Natural killer cell (primary cell): ENCODE data around the gene H1-8. TPM values are rescaled to one million over a fixed set of nuclear protein-coding genes. Genes with fewer than 3 reads are reported as not detected.

Experiments used
- ATAC-seq, 3 donors: fragments of 150-1000 bp in 2 of 3; fragments of 200-7000 bp in 1 of 3; cut with Tn5 transposase; 1 replicate in 1 of 3; 2 replicates in 2 of 3; pipeline ENCODE4 v1.10.0; 2021; ENCODE audit warnings: mild to moderate bottlenecking in 2 of 3, moderate library complexity in 2 of 3
- DNase-seq, 2 donors: peaks; one replicate each; pipeline versions ENCODE4 v3.0.0 to v3.0.0-alpha.2; 2013 to 2021; ENCODE audit warnings: mixed read lengths in 1 of 2
- H3K27ac ChIP-seq: one replicate; pipeline ENCODE4 v1.5.1; 2013; ENCODE audit warnings: mild to moderate bottlenecking, low read length
- H3K27me3 ChIP-seq: one replicate; pipeline ENCODE4 v1.6.1; 2013; ENCODE audit warnings: low read length; ENCODE audit not compliant: control insufficient read depth, insufficient read depth
- H3K36me3 ChIP-seq: one replicate; pipeline ENCODE4 v1.6.1; 2013; ENCODE audit warnings: low read length; ENCODE audit not compliant: control insufficient read depth, insufficient read depth
- H3K4me1 ChIP-seq: one replicate; pipeline ENCODE4 v1.6.1; 2013; ENCODE audit warnings: low read length; ENCODE audit not compliant: control insufficient read depth, insufficient read depth
- H3K4me3 ChIP-seq: one replicate; pipeline ENCODE4 v1.5.1; 2013; ENCODE audit warnings: low read length
- H3K9me3 ChIP-seq: one replicate; pipeline ENCODE4 v1.6.1; 2013; ENCODE audit warnings: low read length; ENCODE audit not compliant: control insufficient read depth, insufficient read depth
- H3K27ac Mint-ChIP-seq, 2 donors: one replicate each; pipeline ENCODE4 v1.8.0; 2022; ENCODE audit warnings: mild to moderate bottlenecking in 2 of 2, mixed read lengths in 2 of 2, moderate library complexity in 1 of 2
- H3K27me3 Mint-ChIP-seq, 2 donors: one replicate each; pipeline ENCODE4 v1.8.0; 2022; ENCODE audit warnings: low read depth in 2 of 2, mixed read lengths in 2 of 2
- H3K36me3 Mint-ChIP-seq: one replicate; pipeline ENCODE4 v1.8.0; 2022; ENCODE audit warnings: mixed read lengths
- H3K4me1 Mint-ChIP-seq, 2 donors: one replicate each; pipeline ENCODE4 v1.8.0; 2022; ENCODE audit warnings: mixed read lengths in 2 of 2
- H3K4me3 Mint-ChIP-seq: one replicate; pipeline ENCODE4 v1.8.0; 2022; ENCODE audit warnings: mild to moderate bottlenecking, moderate library complexity, mixed read lengths
- H3K9me3 Mint-ChIP-seq, 2 donors: one replicate each; pipeline ENCODE4 v1.8.0; 2022; ENCODE audit warnings: mixed read lengths in 2 of 2
- WGBS: methylation state at CpG from one replicate; pipeline ENCODE4 v1.1.7; 2013; ENCODE audit warnings: missing lambda C conversion rate; ENCODE audit not compliant: insufficient coverage; 5-methylcytosine and 5-hydroxymethylcytosine counted together
- intact Hi-C: fragments of 100-400 bp; cut with micrococcal nuclease; formaldehyde crosslinking; loops from one replicate; pipeline ENCODE4 v1.14.2; 2022
- total RNA-seq, 4 donors: library from RNA; stranded (reverse); fragments of 120-200 nt in 1 of 4; gene quantifications; one replicate each; pipeline versions ENCODE4 v1.2.3 to v1.2.4, GENCODE V29; 2013 to 2022
- TF ChIP-seq, protein P1 (sequence below): fragments of 200-600 bp; IDR thresholded peaks from one replicate; pipeline ENCODE4 v1.8.0; 2022; ENCODE audit warnings: antibody characterized with exemption

Gene H1-8
- total RNA-seq, 3 donors from 2014 or later (not counting 1 experiment from before 2014, with no cell fraction given) = not detected

GRCh38 chr3:129555153-129555550, 12.2 kb downstream of the H1-8 start:
- peaks cover 38 to 53% of the 10 kb centered on the region in 2 donors for H3K4me1 Mint-ChIP-seq

DNA sequence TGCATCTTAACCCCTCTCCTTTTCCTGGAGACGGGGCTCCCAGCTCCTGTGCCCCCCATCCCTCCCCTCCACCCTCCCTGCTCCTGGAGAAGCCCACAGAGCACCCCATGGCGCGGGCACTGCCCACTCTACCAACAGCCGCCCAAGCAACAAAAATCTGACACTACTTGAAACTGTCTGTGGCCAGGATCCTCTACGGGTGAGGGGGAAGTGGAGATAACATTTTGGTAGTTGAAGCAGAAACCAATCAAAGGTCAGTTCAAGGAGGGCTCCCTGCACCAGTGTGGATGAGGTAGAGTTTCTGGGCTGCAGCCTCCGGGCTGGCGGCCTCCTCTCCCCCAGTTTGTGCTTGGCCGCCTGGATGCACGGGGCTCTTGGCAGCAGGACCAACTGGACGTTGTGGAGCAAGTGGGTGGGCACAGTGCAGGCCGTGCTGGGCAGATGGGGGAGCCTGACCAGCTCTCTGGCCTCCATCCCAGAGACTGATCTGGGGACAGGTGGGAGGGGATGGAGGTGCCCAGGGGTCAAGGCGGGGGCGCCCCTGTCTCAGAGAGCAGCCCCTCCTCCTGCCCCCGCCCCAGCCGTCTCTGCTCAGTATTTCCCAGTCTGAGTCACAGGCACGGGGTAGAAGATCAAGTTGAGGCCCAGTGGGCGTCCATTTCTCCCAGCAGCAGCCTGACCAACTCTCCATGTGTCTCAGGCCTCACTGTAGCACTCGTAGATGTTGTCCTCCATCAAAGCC, 12.8 kb downstream of the H1-8 start:
- intact Hi-C loops = no loop called here
- TF ChIP-seq, protein P1, sequence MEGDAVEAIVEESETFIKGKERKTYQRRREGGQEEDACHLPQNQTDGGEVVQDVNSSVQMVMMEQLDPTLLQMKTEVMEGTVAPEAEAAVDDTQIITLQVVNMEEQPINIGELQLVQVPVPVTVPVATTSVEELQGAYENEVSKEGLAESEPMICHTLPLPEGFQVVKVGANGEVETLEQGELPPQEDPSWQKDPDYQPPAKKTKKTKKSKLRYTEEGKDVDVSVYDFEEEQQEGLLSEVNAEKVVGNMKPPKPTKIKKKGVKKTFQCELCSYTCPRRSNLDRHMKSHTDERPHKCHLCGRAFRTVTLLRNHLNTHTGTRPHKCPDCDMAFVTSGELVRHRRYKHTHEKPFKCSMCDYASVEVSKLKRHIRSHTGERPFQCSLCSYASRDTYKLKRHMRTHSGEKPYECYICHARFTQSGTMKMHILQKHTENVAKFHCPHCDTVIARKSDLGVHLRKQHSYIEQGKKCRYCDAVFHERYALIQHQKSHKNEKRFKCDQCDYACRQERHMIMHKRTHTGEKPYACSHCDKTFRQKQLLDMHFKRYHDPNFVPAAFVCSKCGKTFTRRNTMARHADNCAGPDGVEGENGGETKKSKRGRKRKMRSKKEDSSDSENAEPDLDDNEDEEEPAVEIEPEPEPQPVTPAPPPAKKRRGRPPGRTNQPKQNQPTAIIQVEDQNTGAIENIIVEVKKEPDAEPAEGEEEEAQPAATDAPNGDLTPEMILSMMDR = no peak
- Mint-ChIP-seq H3K9me3 (no peaks in the 10 kb centered on the region), H3K4me3 (no peak overlapping the region), H3K4me1 (peaks cover 42 to 57% of the 10 kb centered on the region in 2 donors), H3K27me3 (peaks cover 7 to 8% of the 10 kb centered on the region in 2 donors), H3K27ac (no peak overlapping the region), H3K36me3 (no peaks in the 10 kb centered on the region)
- H3K27ac ChIP-seq = no peak overlapping the region
- peaks cover 72% of the 10 kb centered on the region for H3K4me1 ChIP-seq
- H3K27me3 ChIP-seq = no peaks in the 10 kb centered on the region
- 82% methylated on average over 17 of the region's 18 CpGs for WGBS
- H3K9me3 ChIP-seq = no peaks in the 10 kb centered on the region
- peaks cover 13% of the 10 kb centered on the region for H3K36me3 ChIP-seq
- DNase-seq = no peak
- ATAC-seq = no peak
- no peak overlapping the region for H3K4me3 ChIP-seq

More at GRCh38 chr3:129555153-129555550, 12.2 kb downstream of the H1-8 start:
- no peak overlapping the region for H3K4me3 ChIP-seq
- peaks cover 68% of the 10 kb centered on the region for H3K4me1 ChIP-seq
- WGBS = 79% methylated on average over 15 of the region's 15 CpGs
- no peak overlapping the region for H3K27ac ChIP-seq
- peaks cover 13% of the 10 kb centered on the region for H3K36me3 ChIP-seq
- Mint-ChIP-seq H3K27me3 (peaks cover 5 to 7% of the 10 kb centered on the region in 2 donors), H3K27ac (no peak overlapping the region), H3K4me3 (no peak overlapping the region), H3K9me3 (no peaks in the 10 kb centered on the region), H3K36me3 (no peaks in the 10 kb centered on the region)
- TF ChIP-seq, protein P1 = no peak
- H3K9me3 ChIP-seq = no peaks in the 10 kb centered on the region
- no peaks in the 10 kb centered on the region for H3K27me3 ChIP-seq
- DNase-seq = no peak
- intact Hi-C loops = no loop called here
- no peak for ATAC-seq

GRCh38 chr3:129556358-129556695, 13.4 kb downstream of the H1-8 start:
- no peak for ATAC-seq
- no peak overlapping the region for H3K4me3 ChIP-seq
- intact Hi-C loops = no loop called here
- Mint-ChIP-seq H3K36me3 (no peaks in the 10 kb centered on the region), H3K9me3 (no peaks in the 10 kb centered on the region), H3K4me1 (peaks cover 43 to 59% of the 10 kb centered on the region in 2 donors), H3K4me3 (no peak overlapping the region), H3K27me3 (peaks cover 7 to 8% of the 10 kb centered on the region in 2 donors), H3K27ac (no peak overlapping the region)
- TF ChIP-seq, protein P1 = no peak
- H3K9me3 ChIP-seq = no peaks in the 10 kb centered on the region
- WGBS = 98% methylated on average over 15 of the region's 15 CpGs
- DNase-seq = no peak
- peaks cover 13% of the 10 kb centered on the region for H3K36me3 ChIP-seq
- no peaks in the 10 kb centered on the region for H3K27me3 ChIP-seq
- peaks cover 72% of the 10 kb centered on the region for H3K4me1 ChIP-seq
- no peak overlapping the region for H3K27ac ChIP-seq
